Keratinocyte (primary cell): ENCODE measurements around the gene CASQ1.

Experiments used
- CTCF ChIP-seq, 3 experiments: IDR thresholded peaks in 1 of 3; conservative IDR thresholded peaks in 1 of 3; optimal IDR thresholded peaks in 1 of 3; 2 replicates in 2 of 3; 3 replicates in 1 of 3; pipeline versions ENCODE3 to v1.5.1; 2011; ENCODE audit warnings: low read length in 3 of 3, mild to moderate bottlenecking in 3 of 3, moderate library complexity in 2 of 3, control low read depth in 1 of 3, inconsistent platforms in 1 of 3; ENCODE audit not compliant: insufficient read depth in 2 of 3; ENCODE audit errors: extremely low read depth in 1 of 3
- EZH2 ChIP-seq: IDR thresholded peaks from one replicate; pipeline ENCODE4 v1.6.1; 2012; ENCODE audit warnings: inconsistent platforms, mild to moderate bottlenecking, low read length, moderate library complexity

DNA sequence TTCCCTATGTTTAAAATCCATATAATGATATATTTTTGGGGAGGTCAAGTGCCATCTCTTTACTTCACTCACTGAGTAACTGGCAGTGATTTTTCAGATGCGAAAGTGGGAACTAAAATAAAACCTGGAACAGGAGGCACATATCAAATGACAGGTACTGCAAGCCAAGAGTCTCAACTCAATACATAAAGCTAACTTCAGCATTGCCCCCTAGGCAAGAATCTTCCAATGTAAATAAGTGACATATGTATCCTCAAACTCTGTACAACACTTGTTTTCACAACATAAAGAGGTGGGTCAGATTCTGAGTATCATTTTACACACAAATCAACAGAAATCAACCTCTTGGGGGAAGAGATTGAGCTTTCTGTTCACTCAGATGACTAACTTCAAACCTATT lies 53.8 kb downstream of the CASQ1 start:
- TF ChIP-seq CTCF (optimal IDR thresholded peaks at IDR 0.05 in 1 of 3, IDR thresholded peaks at IDR 0.05 in 1 of 3, conservative IDR thresholded peaks at IDR 0.05 in 1 of 3; ENCODE audit: extremely low read depth in 1 of 3, insufficient read depth in 2 of 3, low read length in 3 of 3) (no peak), EZH2 (no peak)
